GM20431 (cell line): ENCODE results near the gene FAM210A.
"Not testable (repeated sequence)": the region's sequence is repeated elsewhere in the genome, so short reads cannot be mapped to it uniquely, and the experiment has no call there.

Experiments used
- in situ Hi-C: fragments of 300-500 bp; cut with MseI, MboI; formaldehyde crosslinking; loops from one replicate; pipeline ENCODE4 v1.15.0; 2020; ENCODE audit warnings: low sequenced_read_pairs; ENCODE audit not compliant: unreplicated experiment

The FAM210A gene

DNA sequence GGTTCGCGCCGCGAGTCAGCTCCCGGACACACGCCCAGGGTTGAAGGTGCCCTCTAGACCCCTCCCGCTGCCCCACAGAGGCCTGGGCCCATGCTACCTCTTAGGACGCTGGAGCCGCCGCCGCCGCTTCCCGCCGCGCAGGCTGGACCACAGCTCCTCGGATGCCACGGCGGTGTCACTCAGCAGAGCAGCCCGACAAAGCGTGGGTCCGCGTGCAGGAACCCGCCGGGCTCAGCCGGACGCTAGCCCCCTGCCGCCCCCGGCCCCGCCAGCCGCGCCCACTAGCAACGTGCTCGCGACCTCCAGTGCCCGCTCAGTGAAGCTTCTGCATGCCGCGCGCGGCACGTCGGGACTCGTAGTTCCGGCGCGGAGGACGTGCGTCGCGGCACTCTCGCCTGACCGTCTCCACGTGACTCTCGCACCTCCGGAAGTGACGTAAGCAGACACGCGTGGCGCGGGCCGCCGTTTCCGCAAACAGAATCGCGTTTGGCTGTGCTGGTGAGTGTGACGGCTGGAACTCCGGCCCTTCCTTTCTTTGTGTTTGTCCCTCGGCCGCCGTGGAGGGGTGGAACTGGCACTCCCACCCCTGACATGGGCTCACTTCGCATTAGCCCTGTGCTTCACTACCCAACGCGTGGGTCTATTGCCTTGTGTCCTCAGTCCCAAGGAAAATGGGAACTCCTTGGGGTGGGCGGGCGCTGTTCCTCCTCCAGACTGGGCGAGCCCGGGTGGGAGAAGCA lies at the start of gene FAM210A, which contains the start of gene RNMT:
FAM210A (minus strand) TSS at position 327 of the 740 bp plus-strand sequence. CDS start 44,481 bp downstream, outside the sequence.
RNMT (plus strand) TSS at position 442 of the 740 bp plus-strand sequence. CDS start 4,845 bp downstream, outside the sequence.
- in situ Hi-C loops = no loop called here

GRCh38 chr18:13775058-13775457 lies 48.7 kb upstream of the FAM210A start:
- in situ Hi-C loops = no loop called here

- in situ Hi-C loops = no loop called here
Observed at GRCh38 chr18:13762690-13763439, 36.5 kb upstream of the FAM210A start.

DNA sequence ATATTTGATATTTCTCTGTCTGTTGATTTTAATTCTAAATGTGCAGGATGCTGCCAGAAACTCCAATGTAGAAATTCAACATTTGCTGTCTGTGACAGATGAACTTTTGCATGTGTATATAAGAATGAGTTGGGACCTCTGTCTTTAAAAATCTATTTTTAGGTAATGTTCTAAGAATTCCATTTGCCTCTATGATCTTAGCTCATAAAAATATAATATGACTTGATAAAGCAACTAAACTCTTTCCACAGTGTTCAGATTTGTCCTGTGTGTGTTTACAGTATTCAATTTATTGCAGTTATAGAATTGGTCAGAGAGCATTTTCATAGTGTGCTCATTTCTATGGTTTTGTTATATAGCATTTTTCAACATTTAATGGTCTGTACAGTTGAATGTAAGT lies 33.7 kb upstream of the FAM210A start:
- in situ Hi-C loops = no loop called here

DNA sequence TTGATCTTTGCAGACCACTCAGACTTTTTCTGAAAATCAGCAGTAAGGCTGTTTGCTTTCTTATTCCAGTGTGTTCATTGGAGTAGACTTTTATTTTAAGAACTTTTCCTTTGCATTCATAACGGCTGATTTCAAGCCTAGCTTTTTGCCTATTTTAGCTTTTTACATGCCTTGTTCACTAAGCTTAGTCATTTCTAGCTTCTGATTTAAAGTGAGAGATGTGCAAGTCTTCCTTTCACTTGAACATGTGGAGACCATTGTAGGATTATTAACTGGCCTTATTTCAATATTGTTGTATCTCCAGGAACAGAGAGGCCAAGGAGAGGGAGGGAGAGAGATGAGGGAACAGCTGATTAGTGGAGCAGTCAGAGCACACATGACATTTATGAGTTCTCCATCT lies 32.3 kb upstream of the FAM210A start:
- in situ Hi-C loops = no loop called here

DNA sequence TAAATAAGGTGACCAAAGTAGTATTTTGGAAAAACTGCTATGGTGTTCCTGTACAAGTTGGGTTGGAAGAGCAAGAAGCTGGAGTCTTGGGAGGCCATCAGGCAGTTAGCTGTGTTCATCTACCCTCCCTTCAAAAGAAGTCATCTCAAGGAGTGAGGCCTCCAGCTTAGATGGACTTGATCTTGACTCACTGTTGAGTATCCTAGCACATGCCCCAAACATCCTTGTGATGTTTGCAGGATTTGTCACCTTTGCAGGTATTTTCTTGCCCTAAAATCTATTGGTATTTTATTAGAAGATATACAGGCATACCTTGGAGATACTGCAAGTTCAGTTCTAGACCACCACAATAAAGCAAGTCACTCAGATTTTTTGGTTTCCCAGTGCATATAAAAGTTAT lies 30.3 kb upstream of the FAM210A start:
- in situ Hi-C loops = no loop called here

GRCh38 chr18:13756261-13756660 lies 29.9 kb upstream of the FAM210A start:
- in situ Hi-C loops = no loop called here

- in situ Hi-C loops = not testable (repeated sequence)
Observed at GRCh38 chr18:13751599-13751998, 25.2 kb upstream of the FAM210A start.

GRCh38 chr18:13746633-13747032 lies 20.3 kb upstream of the FAM210A start:
- in situ Hi-C loops = no loop called here

DNA sequence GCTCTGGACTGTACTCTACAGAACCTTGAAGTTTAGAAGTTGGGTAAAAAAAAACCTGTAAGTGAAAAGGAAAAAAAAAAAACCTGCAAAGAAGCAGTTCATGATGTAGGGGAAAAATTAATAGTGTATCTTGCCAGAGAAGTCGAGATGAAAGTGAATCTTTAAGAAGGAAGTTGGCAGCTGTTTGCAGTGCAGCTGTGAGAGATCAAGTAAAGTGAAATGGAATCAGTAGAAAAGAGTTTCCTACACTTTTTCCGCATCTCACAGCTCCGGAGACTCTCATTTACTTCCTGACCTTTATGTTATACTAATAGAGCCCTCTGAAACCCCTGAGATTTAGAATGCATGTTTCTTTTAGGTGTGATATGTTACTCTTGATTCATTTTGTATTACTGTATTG lies 19.3 kb upstream of the FAM210A start:
- in situ Hi-C loops = no loop called here

DNA sequence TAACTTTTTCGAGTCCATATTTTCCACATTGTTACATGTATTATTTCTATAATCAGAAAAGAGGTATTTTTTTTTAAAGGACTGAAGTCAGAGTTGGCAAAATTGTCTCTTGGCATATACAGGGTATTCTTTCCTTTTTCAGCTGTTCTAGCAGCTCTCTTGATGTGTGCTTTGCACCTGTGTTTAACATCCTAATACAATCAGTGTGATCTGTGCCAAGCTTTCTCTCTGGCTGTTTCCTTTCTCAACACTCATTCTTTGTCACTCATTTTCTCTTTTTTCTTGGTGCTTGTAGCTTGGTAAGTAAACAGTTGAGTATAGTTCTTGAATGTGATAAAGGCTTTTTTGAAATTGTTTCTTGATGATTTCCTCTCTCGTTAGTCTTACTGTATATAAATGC lies 9.3 kb upstream of the FAM210A start:
- in situ Hi-C loops = no loop called here

GRCh38 chr18:13730481-13730880 lies 4.1 kb upstream of the FAM210A start:
- in situ Hi-C loops = no loop called here

DNA sequence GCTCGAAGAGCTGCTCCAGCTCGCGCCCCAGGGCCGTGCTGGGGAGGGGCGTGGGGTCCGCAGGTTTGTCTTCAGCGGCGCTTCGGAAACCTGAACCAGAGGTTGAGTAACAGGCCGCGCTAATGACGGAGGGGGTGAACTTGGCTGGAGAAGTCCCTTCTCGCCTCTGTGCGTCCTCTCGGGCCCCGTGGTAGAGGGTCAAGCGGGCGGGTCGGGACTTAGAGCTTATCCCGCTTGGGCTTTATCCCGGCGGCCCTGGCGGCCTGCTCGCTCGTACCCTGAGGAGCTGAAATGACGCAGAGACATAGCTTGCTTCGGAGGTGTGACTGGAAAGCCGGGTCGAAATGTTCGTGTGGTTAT lies 594 bp upstream of the FAM210A start:
- in situ Hi-C loops = no loop called here

DNA sequence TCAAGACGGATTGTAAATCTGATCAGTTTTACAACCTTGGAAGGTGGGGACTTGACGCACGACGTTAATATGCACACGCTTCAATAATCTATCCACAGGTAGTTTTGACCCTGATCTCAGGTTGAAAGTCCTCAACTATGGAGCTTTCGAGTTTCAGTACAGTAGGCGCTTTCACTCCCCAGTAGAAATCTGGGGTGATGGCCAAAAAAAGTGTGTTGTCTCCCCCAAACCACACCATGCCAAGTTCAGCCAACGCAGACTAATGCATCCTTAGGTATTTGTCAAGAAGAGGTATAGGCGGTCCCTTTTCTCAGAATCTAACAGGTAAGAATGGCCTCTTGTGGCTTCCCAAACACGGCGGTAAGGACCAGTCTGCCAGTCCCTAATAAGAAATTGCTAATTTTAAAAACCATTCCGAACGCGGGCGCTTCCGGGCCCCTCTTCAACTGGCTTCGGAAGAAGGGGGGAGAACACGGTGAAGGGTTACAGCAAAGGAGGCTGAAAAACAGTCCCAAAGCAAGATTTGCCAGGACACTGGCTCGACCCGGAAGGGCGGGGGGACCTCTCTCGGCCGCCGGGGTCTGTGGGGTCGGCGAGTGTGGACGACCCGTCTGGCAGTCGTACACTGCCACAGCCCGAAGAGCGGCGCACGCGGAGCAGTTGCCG lies 659 bp downstream of the FAM210A start:
- in situ Hi-C loops = no loop called here

DNA sequence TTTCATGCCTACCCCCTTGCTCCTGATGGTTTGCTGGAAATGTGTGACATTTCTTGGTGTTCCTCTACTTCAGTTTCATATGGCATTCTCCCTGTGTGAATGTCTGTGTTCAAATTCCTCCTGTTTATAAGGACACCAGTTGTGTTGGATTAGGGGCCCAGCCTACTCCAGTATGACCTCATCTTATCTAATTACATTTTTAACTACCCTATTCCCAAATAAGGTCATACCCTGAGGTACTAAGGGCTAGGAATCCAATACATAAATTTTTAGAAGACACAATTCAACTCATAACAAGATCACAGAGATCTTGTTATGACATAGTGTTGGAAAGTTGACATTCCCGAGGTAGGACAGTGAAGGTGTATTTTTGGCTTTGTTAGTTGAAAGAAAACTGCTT lies 5.5 kb downstream of the FAM210A start:
- in situ Hi-C loops = no loop called here

DNA sequence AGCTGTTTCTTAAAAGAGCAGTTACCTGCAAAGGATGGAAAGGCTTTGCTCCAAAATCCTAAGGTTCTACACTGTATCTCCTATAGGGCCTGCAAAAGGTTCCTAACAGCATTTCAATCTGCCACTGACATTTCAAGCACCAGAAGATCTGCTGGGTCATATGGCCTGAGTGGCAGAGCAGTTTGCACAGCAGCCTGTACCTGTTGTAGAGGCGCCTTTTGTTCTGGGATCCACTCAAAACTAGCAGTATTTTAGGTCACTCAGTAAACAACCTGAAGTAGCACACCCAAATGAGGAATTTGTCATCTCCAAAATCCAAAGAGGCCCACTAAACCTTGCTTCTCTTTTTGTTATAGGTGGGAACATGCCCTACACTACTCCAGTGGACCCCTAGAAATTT lies 6.2 kb downstream of the FAM210A start:
- in situ Hi-C loops = no loop called here

DNA sequence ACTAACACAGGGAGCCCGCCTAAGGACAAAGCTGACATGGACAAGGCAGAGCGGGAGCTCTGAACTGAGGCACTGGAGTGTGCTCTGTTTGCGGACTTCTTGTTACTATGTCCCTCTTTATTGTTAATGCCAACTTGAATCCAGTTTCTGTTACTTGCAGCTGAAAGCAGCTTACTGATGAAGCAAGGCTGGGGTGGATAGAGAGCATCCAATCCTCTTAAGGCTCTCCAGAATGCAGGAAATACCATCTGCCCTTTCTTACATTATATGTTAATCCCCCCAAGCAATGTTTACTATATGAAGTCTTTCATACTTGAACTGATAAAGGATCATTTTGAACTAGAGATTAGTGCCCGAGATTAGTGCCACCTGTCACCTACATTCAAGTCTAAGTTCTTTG lies 9.4 kb downstream of the FAM210A start:
- in situ Hi-C loops = no loop called here

GRCh38 chr18:13715330-13715729 lies 11.0 kb downstream of the FAM210A start:
- in situ Hi-C loops = no loop called here

DNA sequence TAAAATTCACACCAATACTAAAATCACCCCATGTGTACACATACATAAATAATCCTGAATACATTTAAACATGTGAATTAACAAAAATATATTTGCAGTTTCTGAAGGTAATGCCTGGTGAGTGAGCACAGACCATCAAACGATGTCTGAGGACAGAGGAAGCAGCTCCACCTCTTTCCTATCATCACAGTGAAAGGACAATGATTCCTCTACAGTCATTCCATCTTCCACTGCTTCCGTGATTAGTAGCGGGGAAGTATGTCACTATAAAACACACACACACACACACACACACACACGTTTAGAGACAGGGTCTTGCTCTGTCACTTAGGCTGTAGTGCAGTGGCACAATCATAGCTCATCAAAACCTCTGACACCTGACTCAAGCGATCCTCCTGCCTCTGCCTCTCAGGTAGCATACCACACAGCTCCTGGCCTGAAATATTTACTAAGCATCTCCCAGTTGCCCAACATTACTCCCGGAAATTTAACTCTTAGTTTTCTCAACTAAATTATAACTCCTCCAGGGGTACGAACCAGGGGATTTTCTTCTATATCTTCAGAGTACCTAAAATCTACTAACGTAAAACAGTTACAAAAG lies 12.8 kb downstream of the FAM210A start:
- in situ Hi-C loops = no loop called here

DNA sequence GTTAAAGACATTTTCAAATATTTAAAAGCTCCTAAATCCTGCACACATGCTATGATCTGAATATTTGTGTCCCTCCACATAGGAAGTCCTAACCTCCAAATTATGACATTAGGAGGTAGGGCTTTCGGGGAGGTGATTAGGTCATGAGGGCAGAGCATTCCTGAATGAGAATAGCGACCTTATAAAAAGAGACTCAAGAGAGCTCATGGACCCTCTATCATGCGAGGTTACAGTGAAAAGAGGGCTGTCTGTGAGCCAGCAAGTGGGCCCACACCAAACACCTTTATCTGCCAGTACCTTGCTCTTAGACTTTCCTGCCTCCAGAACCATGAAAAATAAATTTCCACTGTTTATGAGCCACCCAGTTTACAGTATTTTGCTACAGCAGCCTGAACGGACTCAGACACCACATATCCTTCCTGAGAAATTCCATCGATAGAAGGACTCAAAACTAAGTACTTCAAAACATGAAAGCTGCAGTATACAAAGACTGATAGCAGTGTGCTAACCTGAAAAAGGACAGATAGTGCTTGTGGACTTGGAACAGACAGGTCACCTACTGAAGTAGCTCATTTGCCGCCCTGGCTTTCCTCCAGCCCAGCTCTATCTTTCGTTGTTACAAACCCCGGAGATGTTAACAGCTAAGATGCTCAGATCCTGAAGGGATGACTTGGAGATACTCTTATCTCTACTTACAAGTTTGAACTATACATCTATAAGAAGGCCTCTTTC lies 13.8 kb downstream of the FAM210A start:
- in situ Hi-C loops = no loop called here
